Hypothalamus (tissue), 51 donors: ENCODE data around the gene SLC16A2.

Source experiments
- DNase-seq, 51 donors: peaks; one replicate each; lab custom pipeline; 2025; lab: John Stamatoyannopoulos, UW

Gene SLC16A2

GRCh38 chrX:74421036-74421739 lies at the start of gene SLC16A2:
TSS of gene SLC16A2 (plus strand) at chrX:74421493. CDS start at chrX:74421638, 145 bp downstream.
- DNase-seq: peak in 50 of 51 donors; percentile 4 to 81 (median 48)

DNA sequence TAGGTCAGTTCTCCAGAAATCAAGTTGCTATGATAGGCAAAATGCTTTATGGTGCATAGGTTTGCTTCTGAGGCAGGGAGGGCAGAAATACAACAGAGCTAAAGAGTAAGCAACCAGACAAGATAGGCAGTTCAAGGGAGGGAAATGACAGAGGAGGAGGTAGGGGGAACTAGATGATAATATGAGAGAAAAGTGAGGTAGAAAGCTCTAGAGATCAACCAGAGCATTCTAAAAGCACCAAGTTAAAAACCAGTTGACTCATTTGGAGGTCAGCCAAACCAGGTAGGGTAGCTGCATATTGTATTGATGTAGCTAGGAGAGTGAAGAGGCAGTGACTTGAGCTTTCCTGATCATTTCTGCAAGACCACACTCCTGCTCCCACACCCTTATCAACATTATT lies 49.0 kb upstream of the SLC16A2 start:
- no peak for DNase-seq

- DNase-seq: no peak
Measured at GRCh38 chrX:74377282-74377681, 44.0 kb upstream of the SLC16A2 start.

DNA sequence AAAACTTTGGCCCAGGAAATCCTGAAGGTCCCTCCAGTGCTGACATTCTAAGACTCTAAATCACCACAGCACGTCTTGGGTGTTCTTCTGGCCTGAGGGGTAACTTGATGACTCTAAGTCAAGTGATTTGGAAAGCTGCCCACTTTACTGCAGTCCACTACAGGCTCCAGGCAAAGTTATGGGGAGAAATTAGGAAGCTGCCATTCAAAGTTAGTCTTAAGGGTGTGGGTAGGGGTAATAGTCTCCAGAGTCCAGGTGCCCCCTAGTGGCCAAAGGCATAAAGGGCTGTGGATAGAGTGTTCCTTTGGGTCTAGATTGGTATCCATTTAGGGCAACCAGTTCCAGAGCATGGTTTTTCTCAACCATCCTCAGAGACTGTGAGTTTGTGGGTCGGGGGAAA lies 38.7 kb upstream of the SLC16A2 start:
- DNase-seq: peak in 36 of 51 donors; percentile 0 to 51 (median 10)

DNA sequence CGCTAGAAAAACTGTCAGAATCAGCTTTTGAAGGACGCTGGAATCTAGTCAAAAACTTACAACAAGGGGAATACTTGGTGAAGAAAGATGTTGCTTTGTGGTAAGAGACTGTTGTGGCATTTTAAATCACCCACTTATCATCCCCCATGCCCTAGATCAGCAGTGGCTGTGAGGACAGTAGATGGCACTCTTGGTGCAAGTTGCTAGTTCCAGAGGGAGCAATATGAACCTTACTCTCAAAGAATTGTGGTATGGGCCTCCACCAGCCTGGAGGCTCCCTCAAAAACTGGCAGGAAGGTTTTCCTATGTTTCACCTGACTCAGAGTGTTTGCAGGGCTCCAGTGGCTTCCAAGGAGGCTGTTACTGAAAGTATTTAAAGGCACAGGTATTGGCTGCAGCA lies 37.7 kb upstream of the SLC16A2 start:
- peak in 25 of 51 donors; percentile 0 to 43 (median 1) for DNase-seq

DNA sequence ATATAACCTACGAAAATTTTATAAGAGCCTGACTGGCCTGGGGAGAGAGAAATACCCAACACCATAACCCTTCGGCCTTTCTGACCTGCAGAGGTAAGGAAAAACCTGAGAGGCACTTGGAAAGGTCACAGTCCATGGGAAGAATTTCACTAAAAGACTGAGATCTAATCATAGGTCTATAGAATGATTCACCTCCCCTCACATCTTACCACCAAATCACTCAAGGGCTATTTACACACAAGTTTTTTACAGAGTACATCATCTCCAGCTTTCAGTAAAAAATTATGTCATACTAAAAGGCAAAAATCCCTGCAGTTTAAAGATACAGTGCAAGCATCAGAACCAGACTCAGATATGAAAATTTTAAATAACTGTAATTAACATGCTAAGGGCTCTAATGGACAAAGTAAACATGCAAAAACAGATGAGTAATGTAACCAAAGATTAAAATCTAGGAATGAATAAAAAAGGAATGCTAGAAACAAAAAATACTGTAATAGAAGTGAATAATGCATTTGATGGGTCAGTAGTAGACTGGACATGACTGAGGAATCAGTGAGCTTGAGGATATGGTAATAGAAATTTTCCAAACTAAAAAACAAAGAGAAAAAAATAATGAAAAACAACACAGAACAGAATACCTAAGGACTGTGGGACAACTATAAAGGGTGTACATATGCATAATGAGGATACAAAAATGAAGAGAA lies 32.1 kb upstream of the SLC16A2 start:
- DNase-seq: no peak

- no peak for DNase-seq
Measured at GRCh38 chrX:74395556-74395955, 25.7 kb upstream of the SLC16A2 start.

GRCh38 chrX:74405973-74406489 lies 15.3 kb upstream of the SLC16A2 start:
- DNase-seq: no peak

- no peak for DNase-seq
Measured at GRCh38 chrX:74408304-74408703, 13.0 kb upstream of the SLC16A2 start.

DNA sequence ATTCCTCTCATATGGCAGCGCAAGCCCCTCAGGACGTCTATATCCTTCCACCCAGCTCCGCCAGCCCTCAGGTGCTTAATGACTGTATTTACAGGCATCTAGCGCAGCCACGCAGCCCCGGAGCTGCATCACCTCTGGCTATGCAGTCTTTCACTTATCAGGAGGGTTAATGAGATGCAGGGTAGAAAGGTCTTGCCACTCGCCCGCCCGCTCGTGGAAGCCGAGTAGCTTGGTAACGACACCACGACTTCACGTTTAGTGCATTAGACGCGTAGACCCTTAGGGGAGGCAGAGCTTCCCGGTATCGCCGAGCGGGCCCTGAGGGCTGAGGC lies 1.5 kb upstream of the SLC16A2 start:
- peak in 13 of 51 donors; percentile 0 to 33 (median 8) for DNase-seq

DNA sequence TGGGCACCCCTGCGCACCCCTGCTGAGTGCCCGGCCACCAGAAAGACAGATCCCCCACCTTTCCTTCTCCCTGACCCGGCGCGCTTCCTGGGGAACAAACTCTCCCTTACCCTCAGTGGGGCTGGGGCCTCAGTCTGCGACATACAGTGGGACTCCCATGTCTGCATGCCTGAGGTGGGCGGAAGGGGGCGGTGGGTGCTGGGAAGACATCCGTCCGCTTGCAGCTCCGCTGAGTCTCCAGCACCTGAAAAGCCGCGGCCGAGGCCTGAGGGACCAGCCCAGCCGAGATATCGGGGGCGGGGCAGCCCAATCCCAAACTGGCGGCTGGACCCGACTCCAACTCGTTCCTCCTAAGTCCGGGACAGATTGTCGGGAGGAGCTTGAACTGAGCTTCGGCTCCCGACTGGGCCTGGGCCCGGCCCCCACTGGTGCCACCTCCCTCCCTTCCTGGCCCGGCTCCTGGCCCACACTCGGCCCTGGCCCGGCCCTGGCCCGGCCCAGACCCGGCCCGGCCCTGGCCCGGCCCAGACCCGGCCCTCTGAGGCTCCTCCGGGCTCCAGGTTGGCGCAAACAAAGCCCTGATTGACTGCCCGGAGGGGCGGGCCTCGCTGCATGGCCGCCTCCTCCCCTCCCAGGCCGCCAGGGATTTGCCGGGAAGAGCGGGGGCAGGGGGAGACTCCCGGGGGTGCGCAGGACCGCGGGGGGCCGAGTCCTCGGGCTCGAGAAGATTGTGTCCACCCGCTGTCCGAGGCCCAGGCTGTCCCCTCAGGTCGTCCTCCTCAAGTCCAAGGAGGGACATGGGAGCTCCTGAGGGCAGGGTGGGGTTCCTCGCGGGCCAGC lies 877 bp upstream of the SLC16A2 start:
- DNase-seq: peak in 50 of 51 donors; percentile 3 to 83 (median 44)

GRCh38 chrX:74421740-74422352 lies 553 bp downstream of the SLC16A2 start:
- DNase-seq: peak in 5 of 51 donors; percentile 0 to 32 (median 17)

- DNase-seq: peak in 48 of 51 donors; percentile 1 to 76 (median 24)
Measured at GRCh38 chrX:74422576-74423288, 1.4 kb downstream of the SLC16A2 start.

DNA sequence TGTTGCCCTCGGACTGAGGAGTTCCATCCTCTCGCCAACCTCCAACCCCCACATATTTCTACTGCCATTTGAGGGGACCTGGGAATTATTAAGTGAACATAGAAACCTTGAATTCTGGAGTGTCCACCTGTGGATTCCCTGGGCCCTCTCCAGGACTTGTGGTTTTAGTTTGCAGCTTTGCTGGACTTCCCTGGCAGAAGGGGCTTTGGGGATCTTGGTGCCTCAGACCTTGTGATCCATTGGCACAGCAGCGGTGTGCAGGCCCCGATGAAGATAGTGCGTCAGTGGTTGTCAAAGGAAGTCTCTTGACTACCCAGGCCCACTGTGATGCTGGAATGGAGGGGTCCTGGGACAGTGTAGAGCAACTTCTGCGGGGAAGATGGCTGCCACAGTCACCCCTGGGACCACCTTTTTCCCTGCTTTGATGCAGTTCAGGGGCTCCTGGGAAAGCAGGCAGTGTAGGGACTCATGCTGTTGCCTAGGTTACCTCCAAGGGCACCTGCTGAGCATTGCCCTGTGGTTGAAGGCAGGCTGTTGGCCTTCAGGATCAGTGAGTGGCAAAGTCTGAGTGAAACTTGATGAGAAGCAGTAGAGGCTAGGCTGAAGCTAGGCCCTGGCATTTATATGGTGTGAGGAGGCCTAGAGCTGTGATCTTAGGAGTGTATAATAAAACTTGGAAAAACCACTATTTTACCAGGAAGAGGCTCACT lies 2.2 kb downstream of the SLC16A2 start:
- peak in 7 of 51 donors; percentile 0 to 10 (median 1) for DNase-seq

- DNase-seq: no peak
Measured at GRCh38 chrX:74426071-74426470, 4.8 kb downstream of the SLC16A2 start.

GRCh38 chrX:74426615-74427014 lies 5.3 kb downstream of the SLC16A2 start:
- DNase-seq: no peak

- DNase-seq: no peak
Measured at GRCh38 chrX:74431797-74432196, 10.5 kb downstream of the SLC16A2 start.

- DNase-seq: no peak
Measured at GRCh38 chrX:74434336-74434735, 13.0 kb downstream of the SLC16A2 start.

GRCh38 chrX:74437530-74437929 lies 16.2 kb downstream of the SLC16A2 start:
- DNase-seq: no peak
